Kidney (tissue), 22 donors: ENCODE results near the gene NOL3. TPM values are rescaled to one million over a fixed set of nuclear protein-coding genes. Genes with fewer than 3 reads are reported as not detected.
"Not testable (repeated sequence)": the region's sequence is repeated elsewhere in the genome, so short reads cannot be mapped to it uniquely, and the experiment has no call there.

ENCODE experiments used
- DNase-seq, 5 donors: peaks; one replicate each; pipeline ENCODE4 v3.0.0-alpha.2; 2013 to 2020
- FAIRE-seq: peaks from 2 replicates; lab custom pipeline; 2012; peaks lifted over from hg19 to GRCh38; lab: Jason Lieb, UNC
- H3K27ac ChIP-seq, 2 donors: one replicate each; pipeline ENCODE4 v1.7.0; 2013; ENCODE audit warnings: low read depth in 2 of 2, low read length in 2 of 2, inconsistent platforms in 1 of 2
- H3K27me3 ChIP-seq: one replicate; pipeline ENCODE4 v1.7.1; 2013; ENCODE audit warnings: low read length, inconsistent platforms; ENCODE audit not compliant: control insufficient read depth, insufficient read depth
- H3K36me3 ChIP-seq, 3 donors: one replicate each; pipeline versions ENCODE4 v1.7.0 to v1.7.1; 2013; ENCODE audit warnings: low read length in 3 of 3, control low read depth in 1 of 3, inconsistent platforms in 1 of 3; ENCODE audit not compliant: insufficient read depth in 3 of 3, control insufficient read depth in 2 of 3
- H3K4me1 ChIP-seq, 3 donors: one replicate each; pipeline versions ENCODE4 v1.7.0 to v1.7.1; 2013; ENCODE audit warnings: low read length in 3 of 3, inconsistent platforms in 1 of 3, low read depth in 1 of 3; ENCODE audit not compliant: control insufficient read depth in 2 of 3, insufficient read depth in 2 of 3
- H3K4me3 ChIP-seq, 3 donors: one replicate each; pipeline versions ENCODE4 v1.7.0 to v1.8.1; 2013; ENCODE audit warnings: low read length in 3 of 3, control low read depth in 1 of 3, inconsistent platforms in 1 of 3
- H3K9ac ChIP-seq, 3 donors: one replicate each; pipeline versions ENCODE4 v1.7.0 to v1.7.1; 2013; ENCODE audit warnings: low read length in 3 of 3, control low read depth in 1 of 3, inconsistent platforms in 1 of 3
- H3K9me3 ChIP-seq, 3 donors: one replicate each; pipeline versions ENCODE4 v1.7.0 to v1.7.1; 2013; ENCODE audit warnings: low read length in 3 of 3, control low read depth in 1 of 3, inconsistent platforms in 1 of 3; ENCODE audit not compliant: control insufficient read depth in 2 of 3, insufficient read depth in 1 of 3
- CTCF ChIP-seq: IDR thresholded peaks from 3 replicates; pipeline ENCODE4 v1.5.1; 2012; ENCODE audit warnings: mild to moderate bottlenecking, moderate library complexity, borderline replicate concordance; ENCODE audit not compliant: insufficient read depth; ENCODE audit errors: extremely low read depth
- intact Hi-C: fragments of 100-400 bp; cut with DNase I; formaldehyde crosslinking; loops from one replicate; pipeline ENCODE4 v1.11.1; 2022
- long read RNA-seq, 10 donors: library from polyadenylated mRNA in 1 of 10; unstranded in 1 of 10; transcript quantifications; one replicate each; pipeline ENCODE4 v2.0.0 and lab custom pipeline, GENCODE V29; 2021 to 2026
- polyA plus RNA-seq: library from polyadenylated mRNA; stranded (reverse); fragments of 350-450 nt; fragmentation: Illumina TruSeq; extraction: RNeasy Lipid Tissue Mini Kit (QIAGEN cat#74804); gene quantifications from one replicate; pipeline ENCODE4 v1.2.3, GENCODE V29; 2014; ENCODE audit warnings: low read depth, low replicate concordance; ENCODE audit not compliant: insufficient read depth
- total RNA-seq: library from RNA; stranded (reverse); fragmentation: NEBNext Ultra II Directional; extraction: Animal tissue kit (Norgen Biotek cat#: 25700); gene quantifications from one replicate; pipeline ENCODE4 v1.2.1, GENCODE V29; 2021
- donor health status: control.
- donor health status: control.
- donor health status: control.
- donor health status: control.
- donor health status: control.
- donor health status: DM: yes; HTN: yes; CAD: no.
- donor health status: Normal renal cell carcinoma (clear cell type).

Gene NOL3
- total RNA-seq, result 36.4 TPM
- polyA plus RNA-seq, result 35.3 TPM
- long read RNA-seq, donor 1, result 0 reads
- long read RNA-seq, donor 2, result 0 reads
- long read RNA-seq, donor 3, partial matches to known transcripts, result 0 of 1 reads
- long read RNA-seq, donor 3, other reads (novel, unspliced or antisense), result 0 of 1 reads
- long read RNA-seq, donor 4, partial matches to known transcripts, result 0 of 1 reads
- long read RNA-seq, donor 4, other reads (novel, unspliced or antisense), result 0 of 1 reads
- long read RNA-seq, donor 5, result 0 reads
- long read RNA-seq, donor 6, partial matches to known transcripts, result 12 of 13 reads
- long read RNA-seq, donor 6, other reads (novel, unspliced or antisense), result 0 of 13 reads
- long read RNA-seq, donor 7, partial matches to known transcripts, result 23 of 41 reads
- long read RNA-seq, donor 7, other reads (novel, unspliced or antisense), result 13 of 41 reads
- long read RNA-seq, donor 8, result 0 reads
- long read RNA-seq, donor 9, result 0 reads
- long read RNA-seq, donor 10, result 0 reads

- Histone ChIP-seq H3K9ac (peak within 1 kb of the TSS in 2 of 3 donors; percentile 80 to 94), H3K4me1 (peaks cover 0 to 37% (median 9%) of the 10 kb centered on the region in 3 donors), H3K4me3 (peak within 1 kb of the TSS in 2 of 3 donors; percentile 47 to 64), H3K27ac (peak within 1 kb of the TSS; percentile 85 to 89), H3K27me3 (peaks cover 37% of the 10 kb centered on the region), H3K9me3 (no peaks in the 10 kb centered on the region), H3K36me3 (no peaks in the 10 kb centered on the region)
- DNase-seq (peak; percentile 62 to 95 (median 77)), FAIRE-seq (no peak)
- intact Hi-C loops, result no loop called here
- TF ChIP-seq CTCF, result peak; percentile 11
These were observed at the start of gene NOL3 for GRCh38 chr16:67170168-67170948. NOL3 (plus strand) TSS chr16:67170538.

GRCh38 chr16:67122799-67123198, 47.5 kb upstream of the NOL3 start:
- peaks cover 3 to 21% (median 17%) of the 10 kb centered on the region in 3 donors for H3K36me3 ChIP-seq
- H3K9ac ChIP-seq, H3K4me1 ChIP-seq, DNase-seq, intact Hi-C loops, H3K4me3 ChIP-seq, H3K27ac ChIP-seq, H3K9me3 ChIP-seq, FAIRE-seq, H3K27me3 ChIP-seq: not testable (repeated sequence)

- intact Hi-C loops, result no loop called here
- no peak for TF ChIP-seq CTCF
- Histone ChIP-seq H3K4me3 (no peak overlapping the region), H3K27ac (no peak overlapping the region), H3K9ac (no peak overlapping the region), H3K27me3 (no peaks in the 10 kb centered on the region), H3K9me3 (no peaks in the 10 kb centered on the region), H3K4me1 (no peaks in the 10 kb centered on the region), H3K36me3 (peaks cover 7 to 41% (median 13%) of the 10 kb centered on the region in 3 donors)
- DNase-seq, result no peak
- FAIRE-seq, result no peak
These were observed 41.9 kb upstream of the NOL3 start for GRCh38 chr16:67128417-67128816.

- no peak for TF ChIP-seq CTCF
- no peak overlapping the region for H3K27ac ChIP-seq
- H3K36me3 ChIP-seq, result peaks cover 7 to 38% (median 14%) of the 10 kb centered on the region in 3 donors
- FAIRE-seq (no peak), DNase-seq (no peak)
- no peak overlapping the region for H3K9ac ChIP-seq
- H3K4me3 ChIP-seq, result no peak overlapping the region
- intact Hi-C loops, result no loop called here
- no peaks in the 10 kb centered on the region for H3K9me3 ChIP-seq
- H3K27me3 ChIP-seq, result no peaks in the 10 kb centered on the region
- no peaks in the 10 kb centered on the region for H3K4me1 ChIP-seq
These were observed 41.5 kb upstream of the NOL3 start for GRCh38 chr16:67128887-67129286.
